ENCODE measurements around the gene AATK. TPM values are rescaled to one million over a fixed set of nuclear protein-coding genes. Genes with fewer than 3 reads are reported as not detected.

The AATK gene
- total RNA-seq, 1 experiment from 2014 or later: not detected

DNA sequence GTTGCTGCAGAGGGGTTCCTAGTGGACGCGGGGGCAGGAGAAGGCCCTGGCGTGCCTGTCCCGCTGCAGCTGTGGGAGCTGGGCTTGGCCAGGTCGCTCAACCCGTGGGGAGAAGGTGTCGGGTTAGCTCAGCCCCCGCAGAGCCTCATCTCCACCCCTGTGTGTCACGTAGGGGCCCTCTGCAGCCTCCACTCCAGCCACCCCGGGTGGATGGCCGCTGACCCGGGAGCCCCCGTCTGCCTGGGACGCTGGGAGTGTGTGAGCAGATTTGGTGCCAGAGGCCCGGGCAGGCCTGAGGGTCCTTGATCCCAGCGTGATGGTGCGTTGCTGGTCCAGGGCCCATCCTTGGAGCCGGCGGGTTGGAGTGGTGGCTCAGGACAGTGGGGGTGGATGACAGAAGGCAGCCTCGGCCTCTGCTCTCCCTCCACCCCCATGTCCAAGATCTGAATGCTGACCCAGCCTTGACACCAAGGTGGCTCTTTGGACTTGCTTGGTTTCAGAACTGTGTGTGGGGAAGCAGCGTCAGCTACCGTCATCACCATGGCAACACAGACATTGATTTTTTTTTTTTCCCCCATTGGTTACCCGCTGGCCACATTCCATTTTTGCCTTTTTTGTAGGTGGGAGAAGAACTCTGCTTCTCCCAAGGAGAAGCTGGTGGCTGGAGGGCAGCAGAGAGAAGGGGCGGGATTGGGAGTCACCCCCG is 95.3 kb downstream of the AATK start:
- H3K4me1 Mint-ChIP-seq (ENCODE audit: low read depth, unreplicated experiment): peaks cover 14% of the 10 kb centered on the region
- intact Hi-C loops (cut with micrococcal nuclease; ENCODE audit: unreplicated experiment): no loop called here
- peaks cover 28% of the 10 kb centered on the region for H3K36me3 Mint-ChIP-seq (ENCODE audit: insufficient read depth, unreplicated experiment)
- BruUV-seq (replicated peaks): no TSS peak
- TF ChIP-seq, protein P1, sequence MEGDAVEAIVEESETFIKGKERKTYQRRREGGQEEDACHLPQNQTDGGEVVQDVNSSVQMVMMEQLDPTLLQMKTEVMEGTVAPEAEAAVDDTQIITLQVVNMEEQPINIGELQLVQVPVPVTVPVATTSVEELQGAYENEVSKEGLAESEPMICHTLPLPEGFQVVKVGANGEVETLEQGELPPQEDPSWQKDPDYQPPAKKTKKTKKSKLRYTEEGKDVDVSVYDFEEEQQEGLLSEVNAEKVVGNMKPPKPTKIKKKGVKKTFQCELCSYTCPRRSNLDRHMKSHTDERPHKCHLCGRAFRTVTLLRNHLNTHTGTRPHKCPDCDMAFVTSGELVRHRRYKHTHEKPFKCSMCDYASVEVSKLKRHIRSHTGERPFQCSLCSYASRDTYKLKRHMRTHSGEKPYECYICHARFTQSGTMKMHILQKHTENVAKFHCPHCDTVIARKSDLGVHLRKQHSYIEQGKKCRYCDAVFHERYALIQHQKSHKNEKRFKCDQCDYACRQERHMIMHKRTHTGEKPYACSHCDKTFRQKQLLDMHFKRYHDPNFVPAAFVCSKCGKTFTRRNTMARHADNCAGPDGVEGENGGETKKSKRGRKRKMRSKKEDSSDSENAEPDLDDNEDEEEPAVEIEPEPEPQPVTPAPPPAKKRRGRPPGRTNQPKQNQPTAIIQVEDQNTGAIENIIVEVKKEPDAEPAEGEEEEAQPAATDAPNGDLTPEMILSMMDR (IDR thresholded peaks at IDR 0.05; ENCODE audit: unreplicated experiment): no peak
- no peak overlapping the region for H3K27ac Mint-ChIP-seq (ENCODE audit: unreplicated experiment)
- no peak for DNase-seq
- no peaks in the 10 kb centered on the region for H3K27me3 Mint-ChIP-seq (ENCODE audit: unreplicated experiment)
- no peaks in the 10 kb centered on the region for H3K9me3 Mint-ChIP-seq (ENCODE audit: low read depth, unreplicated experiment)
- H3K4me3 Mint-ChIP-seq (ENCODE audit: low read depth, unreplicated experiment): no peak overlapping the region
- CTCF ChIA-PET: no interaction called here

DNA sequence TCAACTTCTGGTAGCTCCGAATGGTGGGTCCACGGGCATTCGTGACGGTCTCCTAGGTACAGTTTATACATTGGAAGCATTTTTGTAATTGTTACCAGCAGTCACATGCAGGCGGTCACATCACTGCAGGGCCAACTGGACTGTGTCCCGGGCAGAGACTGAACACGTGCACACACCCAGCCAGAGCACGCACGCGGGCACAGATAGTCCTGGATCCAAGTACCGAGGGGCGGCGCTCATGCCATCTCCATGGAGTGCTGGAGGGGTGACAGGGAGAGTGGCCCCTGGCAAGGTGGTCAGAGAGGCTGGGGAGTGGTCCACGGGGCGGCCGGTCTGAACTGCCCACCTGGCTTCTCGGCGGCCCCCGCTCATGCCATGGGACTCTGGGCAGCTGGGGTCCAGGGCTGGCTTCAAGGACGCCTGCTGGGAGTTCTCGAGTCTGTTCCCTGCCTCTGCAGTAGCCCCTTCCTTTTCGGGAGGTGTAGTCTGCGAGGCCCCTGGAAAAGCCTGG is 96.8 kb downstream of the AATK start:
- Mint-ChIP-seq H3K36me3 (ENCODE audit: insufficient read depth, unreplicated experiment) (peaks cover 33% of the 10 kb centered on the region), H3K27ac (ENCODE audit: unreplicated experiment) (no peak overlapping the region), H3K9me3 (ENCODE audit: low read depth, unreplicated experiment) (no peaks in the 10 kb centered on the region), H3K4me3 (ENCODE audit: low read depth, unreplicated experiment) (no peak overlapping the region), H3K4me1 (ENCODE audit: low read depth, unreplicated experiment) (peaks cover 27% of the 10 kb centered on the region), H3K27me3 (ENCODE audit: unreplicated experiment) (no peaks in the 10 kb centered on the region)
- no TSS peak for BruUV-seq (replicated peaks)
- CTCF ChIA-PET: no interaction called here
- DNase-seq: no peak
- TF ChIP-seq, protein P1 (IDR thresholded peaks at IDR 0.05; ENCODE audit: unreplicated experiment): no peak
- intact Hi-C loops (cut with micrococcal nuclease; ENCODE audit: unreplicated experiment): no loop called here

DNA sequence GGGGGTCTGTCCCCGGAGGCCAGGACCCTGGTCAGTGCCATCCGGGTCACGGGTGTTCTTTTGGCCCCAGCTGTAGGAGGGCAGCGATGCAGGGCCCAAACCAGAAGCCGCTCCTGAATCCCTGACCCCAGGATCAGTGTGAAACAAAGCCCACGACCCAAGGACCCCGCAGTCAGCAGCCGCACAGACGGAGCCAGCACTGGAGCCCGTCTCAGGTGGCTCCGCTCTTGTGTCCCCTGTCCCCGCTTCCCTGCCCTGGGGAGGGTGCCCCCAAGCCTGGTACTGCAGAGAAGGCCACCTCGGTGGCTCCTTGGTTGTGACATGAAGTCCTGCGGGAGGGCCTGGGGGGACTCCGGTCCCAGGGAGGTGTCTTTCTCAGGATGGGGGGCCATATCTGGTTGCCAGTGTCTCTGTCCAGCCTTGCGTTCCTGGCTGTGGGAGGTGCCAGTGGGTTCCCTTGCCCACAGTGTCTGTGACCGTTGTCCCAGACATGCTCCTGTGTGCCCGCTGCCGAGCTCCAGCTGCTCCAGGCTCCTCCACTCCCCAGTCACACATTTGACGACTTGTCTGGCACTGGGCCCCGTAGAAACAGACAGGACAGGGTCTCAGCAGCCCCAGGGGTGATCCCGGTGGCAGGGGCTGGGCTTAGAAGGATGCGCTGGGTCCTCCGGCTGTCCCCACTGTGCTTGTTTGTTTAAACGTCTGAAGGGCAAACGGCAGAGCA is 97.4 kb downstream of the AATK start:
- intact Hi-C loops (cut with micrococcal nuclease; ENCODE audit: unreplicated experiment): no loop called here
- CTCF ChIA-PET: no interaction called here

DNA sequence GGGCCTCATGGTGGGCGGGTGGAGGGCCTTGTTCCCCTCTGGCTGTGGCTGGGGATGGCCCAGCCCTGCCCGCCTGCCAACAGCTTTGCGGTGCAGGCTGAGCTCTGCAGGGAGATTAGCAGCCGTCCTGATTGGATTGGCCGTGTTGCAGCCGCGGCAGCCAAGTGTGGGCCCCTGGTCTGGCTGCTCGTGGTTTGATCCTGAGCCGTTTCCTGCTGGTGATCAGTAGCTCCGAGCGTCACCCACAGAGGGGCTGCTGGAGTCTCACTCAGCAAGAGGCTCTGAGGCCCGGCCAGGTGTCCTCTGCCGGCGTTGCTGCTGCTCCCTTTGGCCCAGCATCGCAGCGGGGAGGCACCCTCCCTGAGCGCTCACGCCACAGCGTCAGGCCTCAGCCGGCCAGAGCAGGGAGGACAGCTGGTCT is 98.6 kb downstream of the AATK start:
- intact Hi-C loops (cut with micrococcal nuclease; ENCODE audit: unreplicated experiment): no loop called here
- no peak overlapping the region for H3K4me3 Mint-ChIP-seq (ENCODE audit: low read depth, unreplicated experiment)
- H3K9me3 Mint-ChIP-seq (ENCODE audit: low read depth, unreplicated experiment): no peaks in the 10 kb centered on the region
- peaks cover 34% of the 10 kb centered on the region for H3K36me3 Mint-ChIP-seq (ENCODE audit: insufficient read depth, unreplicated experiment)
- peaks cover 28% of the 10 kb centered on the region for H3K4me1 Mint-ChIP-seq (ENCODE audit: low read depth, unreplicated experiment)
- CTCF ChIA-PET: no interaction called here
- no peak for DNase-seq
- no TSS peak for BruUV-seq (replicated peaks)
- TF ChIP-seq, protein P1 (IDR thresholded peaks at IDR 0.05; ENCODE audit: unreplicated experiment): no peak
- H3K27me3 Mint-ChIP-seq (ENCODE audit: unreplicated experiment): no peaks in the 10 kb centered on the region
- no peak overlapping the region for H3K27ac Mint-ChIP-seq (ENCODE audit: unreplicated experiment)

More for the DNA sequence above, 97.4 kb downstream of the AATK start:
- no TSS peak for BruUV-seq (replicated peaks)
- peaks cover 33% of the 10 kb centered on the region for H3K4me1 Mint-ChIP-seq (ENCODE audit: low read depth, unreplicated experiment)
- H3K27me3 Mint-ChIP-seq (ENCODE audit: unreplicated experiment): no peaks in the 10 kb centered on the region
- no peak overlapping the region for H3K4me3 Mint-ChIP-seq (ENCODE audit: low read depth, unreplicated experiment)
- H3K9me3 Mint-ChIP-seq (ENCODE audit: low read depth, unreplicated experiment): no peaks in the 10 kb centered on the region
- H3K36me3 Mint-ChIP-seq (ENCODE audit: insufficient read depth, unreplicated experiment): peaks cover 33% of the 10 kb centered on the region
- DNase-seq: no peak
- TF ChIP-seq, protein P1 (IDR thresholded peaks at IDR 0.05; ENCODE audit: unreplicated experiment): no peak
- H3K27ac Mint-ChIP-seq (ENCODE audit: unreplicated experiment): no peak overlapping the region

Small RNAs within 50 kb of the gene (microRNA-seq; reads per million reads assigned to microRNA genes)
- gene MIR1250 (not detected), gene MIR3065 (not detected), gene MIR338 (not detected), gene MIR657 (not detected)

Other genes starting within 250 kb of the AATK start
- gene CHMP6, start 174.4 kb downstream of the AATK start, total RNA-seq (2022): 25.5 and 27.9 TPM in 2 replicates
- 58.0 and 58.8 TPM in 2 replicates for gene BAIAP2, start 131.1 kb downstream of the AATK start, total RNA-seq (2022)
- not detected in 2 replicates for gene PVALEF, start 714 bp downstream of the AATK start, total RNA-seq (2022)
- 25.2 and 28.2 TPM in 2 replicates for gene CEP131, start 56.7 kb upstream of the AATK start, total RNA-seq (2022)
- gene TEPSIN, start 72.8 kb upstream of the AATK start, total RNA-seq (2022): 37.0 and 38.6 TPM in 2 replicates
- 53.3 and 54.1 TPM in 2 replicates for gene NDUFAF8, start 73.1 kb upstream of the AATK start, total RNA-seq (2022)
- 120 and 121 TPM in 2 replicates for gene SLC38A10, start 129.1 kb upstream of the AATK start, total RNA-seq (2022)
- 0.17 and 0.27 TPM in 2 replicates for gene BAHCC1, start 229.2 kb upstream of the AATK start, total RNA-seq (2022)